KMS-11 (cell line): ENCODE measurements around the gene DSE.

Experiments used
- H2AFZ ChIP-seq: fragments of 200-600 bp; sonication (generic); 2 replicates; pipeline ENCODE4 v1.6.1; 2016; ENCODE audit warnings: antibody characterized with exemption, mixed run types, low read depth
- H3K27ac ChIP-seq: fragments of 200-600 bp; sonication (generic); 2 replicates; pipeline ENCODE4 v1.6.1; 2016; ENCODE audit warnings: mild to moderate bottlenecking, mixed run types
- H3K27me3 ChIP-seq: fragments of 200-600 bp; sonication (generic); 2 replicates; pipeline ENCODE4 v1.6.1; 2017; ENCODE audit warnings: mild to moderate bottlenecking, low read depth, mixed run types, moderate library complexity; ENCODE audit not compliant: insufficient read depth
- H3K36me3 ChIP-seq: fragments of 200-600 bp; sonication (generic); 2 replicates; pipeline ENCODE4 v1.6.1; 2017; ENCODE audit warnings: mild to moderate bottlenecking, mixed run types; ENCODE audit not compliant: insufficient read depth
- H3K4me1 ChIP-seq: fragments of 200-600 bp; sonication (generic); 2 replicates; pipeline ENCODE4 v1.6.1; 2016; ENCODE audit warnings: mild to moderate bottlenecking, low read depth, mixed run types; ENCODE audit not compliant: poor library complexity, severe bottlenecking
- H3K4me2 ChIP-seq: fragments of 200-600 bp; sonication (generic); 2 replicates; pipeline ENCODE4 v1.7.0; 2016; ENCODE audit warnings: mild to moderate bottlenecking, mixed run types
- H3K4me3 ChIP-seq: fragments of 200-600 bp; sonication (generic); IDR thresholded peaks from 2 replicates; pipeline ENCODE4 v1.6.1; 2017; ENCODE audit warnings: low read depth, low read length, mixed read lengths; ENCODE audit not compliant: insufficient read depth
- H3K79me2 ChIP-seq: fragments of 200-600 bp; sonication (generic); 2 replicates; pipeline ENCODE4 v1.6.1; 2016; ENCODE audit warnings: low read depth, mixed run types; ENCODE audit not compliant: insufficient read depth
- H3K9ac ChIP-seq: fragments of 200-600 bp; sonication (generic); 2 replicates; pipeline ENCODE4 v1.6.1; 2016; ENCODE audit warnings: mild to moderate bottlenecking, mixed run types
- H4K20me1 ChIP-seq: fragments of 200-600 bp; sonication (generic); 2 replicates; pipeline ENCODE4 v1.6.1; 2016; ENCODE audit warnings: mild to moderate bottlenecking, mixed run types; ENCODE audit not compliant: insufficient read depth
- TF ChIP-seq, protein P1 (sequence below): fragments of 200-600 bp; sonication (generic); conservative IDR thresholded peaks from 2 replicates; pipeline ENCODE4 v1.6.1; 2017; ENCODE audit warnings: low read depth, mild to moderate bottlenecking, antibody characterized with exemption, low read length, moderate library complexity, mixed read lengths

DSE gene

GRCh38 chr6:116349216-116349615, 21.5 kb upstream of the DSE start:
- Histone ChIP-seq H3K27me3 (no peaks in the 10 kb centered on the region), H2AFZ (no peak overlapping the region), H3K4me2 (no peak overlapping the region)

DNA sequence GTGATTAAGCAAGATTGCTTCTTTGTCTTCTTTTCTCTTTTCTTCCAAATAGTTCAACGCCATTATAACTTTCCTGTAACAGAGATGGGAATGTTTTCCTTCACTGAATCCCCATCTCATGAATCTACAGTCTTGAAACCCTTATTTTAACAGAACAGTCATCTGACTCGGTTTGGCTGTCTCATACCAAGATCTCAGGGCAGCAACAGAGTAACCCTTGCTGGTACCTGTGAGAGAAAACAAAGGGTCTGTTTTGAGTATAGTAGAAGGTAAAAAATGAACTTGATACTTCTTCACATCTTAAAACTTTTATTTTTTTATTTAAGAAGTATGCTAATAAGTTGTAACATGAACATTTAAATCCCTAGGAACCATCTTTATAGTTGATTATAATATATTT, 19.6 kb upstream of the DSE start:
- Histone ChIP-seq H3K27me3 (no peaks in the 10 kb centered on the region), H3K4me2 (no peak overlapping the region), H3K27ac (no peak overlapping the region), H4K20me1 (no peaks in the 10 kb centered on the region), H3K4me1 (no peaks in the 10 kb centered on the region), H3K9ac (no peak overlapping the region), H3K79me2 (no peaks in the 10 kb centered on the region), H3K4me3 (no peak overlapping the region), H2AFZ (no peak overlapping the region), H3K36me3 (no peaks in the 10 kb centered on the region)
- TF ChIP-seq, protein P1, sequence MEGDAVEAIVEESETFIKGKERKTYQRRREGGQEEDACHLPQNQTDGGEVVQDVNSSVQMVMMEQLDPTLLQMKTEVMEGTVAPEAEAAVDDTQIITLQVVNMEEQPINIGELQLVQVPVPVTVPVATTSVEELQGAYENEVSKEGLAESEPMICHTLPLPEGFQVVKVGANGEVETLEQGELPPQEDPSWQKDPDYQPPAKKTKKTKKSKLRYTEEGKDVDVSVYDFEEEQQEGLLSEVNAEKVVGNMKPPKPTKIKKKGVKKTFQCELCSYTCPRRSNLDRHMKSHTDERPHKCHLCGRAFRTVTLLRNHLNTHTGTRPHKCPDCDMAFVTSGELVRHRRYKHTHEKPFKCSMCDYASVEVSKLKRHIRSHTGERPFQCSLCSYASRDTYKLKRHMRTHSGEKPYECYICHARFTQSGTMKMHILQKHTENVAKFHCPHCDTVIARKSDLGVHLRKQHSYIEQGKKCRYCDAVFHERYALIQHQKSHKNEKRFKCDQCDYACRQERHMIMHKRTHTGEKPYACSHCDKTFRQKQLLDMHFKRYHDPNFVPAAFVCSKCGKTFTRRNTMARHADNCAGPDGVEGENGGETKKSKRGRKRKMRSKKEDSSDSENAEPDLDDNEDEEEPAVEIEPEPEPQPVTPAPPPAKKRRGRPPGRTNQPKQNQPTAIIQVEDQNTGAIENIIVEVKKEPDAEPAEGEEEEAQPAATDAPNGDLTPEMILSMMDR, result no peak

More at GRCh38 chr6:116349216-116349615, 21.5 kb upstream of the DSE start:
- no peaks in the 10 kb centered on the region for H4K20me1 ChIP-seq
- H3K4me1 ChIP-seq, result no peaks in the 10 kb centered on the region
- H3K27ac ChIP-seq, result no peak overlapping the region
- no peak overlapping the region for H3K4me3 ChIP-seq
- TF ChIP-seq, protein P1, result no peak
- no peak overlapping the region for H3K9ac ChIP-seq
- no peaks in the 10 kb centered on the region for H3K79me2 ChIP-seq
- H3K36me3 ChIP-seq, result no peaks in the 10 kb centered on the region

DNA sequence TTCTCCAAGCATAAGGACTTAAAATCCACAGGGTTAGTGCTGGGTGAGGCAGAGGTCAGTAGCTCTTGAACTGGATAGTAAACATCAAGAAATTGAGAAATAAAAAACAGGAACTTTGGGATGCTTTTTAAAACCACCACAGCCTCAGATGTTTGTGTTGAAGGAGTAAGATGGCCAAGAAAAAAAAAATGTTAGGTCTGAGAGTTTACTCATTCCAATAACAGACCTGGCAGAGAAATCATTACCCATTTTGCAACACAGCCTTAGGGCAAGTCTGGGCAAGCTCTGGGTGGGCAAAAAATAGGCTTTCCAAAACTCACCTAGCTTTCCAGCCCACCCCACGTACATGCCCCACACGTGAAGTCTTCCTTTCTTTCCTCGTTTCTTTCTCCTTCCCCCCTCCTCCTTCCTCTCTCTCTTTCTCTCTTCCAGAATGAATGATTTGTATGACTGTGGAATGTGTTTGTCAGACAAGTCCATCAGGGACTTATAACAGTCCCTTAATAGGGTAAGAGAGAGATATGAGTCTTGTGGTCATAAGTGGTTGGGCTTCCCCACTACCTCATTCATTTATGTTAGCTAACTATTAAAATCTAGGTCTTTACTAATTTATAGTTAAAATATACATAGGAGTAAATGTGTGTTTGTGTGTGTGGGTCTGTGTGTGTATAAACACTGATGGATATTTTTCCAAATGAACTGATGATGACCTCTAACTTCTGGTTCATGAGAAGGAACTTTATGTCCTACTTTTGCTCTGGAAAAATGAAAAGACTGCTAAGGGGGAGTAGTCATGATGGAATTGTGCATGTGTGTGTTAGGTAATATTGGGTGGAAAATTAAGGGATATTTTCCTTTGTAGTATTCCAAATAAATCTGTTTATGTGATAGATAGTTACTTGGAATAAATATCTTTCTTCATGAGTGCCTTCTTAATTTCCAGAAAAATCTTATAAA, 18.0 kb upstream of the DSE start:
- Histone ChIP-seq H4K20me1 (no peaks in the 10 kb centered on the region), H3K4me3 (no peak overlapping the region), H3K9ac (no peak overlapping the region), H3K27me3 (no peaks in the 10 kb centered on the region), H3K27ac (no peak overlapping the region), H2AFZ (no peak overlapping the region), H3K36me3 (no peaks in the 10 kb centered on the region), H3K4me2 (no peak overlapping the region), H3K79me2 (no peaks in the 10 kb centered on the region), H3K4me1 (no peaks in the 10 kb centered on the region)
- TF ChIP-seq, protein P1, result no peak

GRCh38 chr6:116354236-116354635, 16.5 kb upstream of the DSE start:
- TF ChIP-seq, protein P1, result no peak
- H3K9ac ChIP-seq, result no peak overlapping the region
- H3K4me1 ChIP-seq, result no peaks in the 10 kb centered on the region
- H3K27ac ChIP-seq, result no peak overlapping the region
- no peaks in the 10 kb centered on the region for H4K20me1 ChIP-seq
- H3K4me2 ChIP-seq, result no peak overlapping the region
- no peak overlapping the region for H2AFZ ChIP-seq
- H3K36me3 ChIP-seq, result no peaks in the 10 kb centered on the region
- H3K27me3 ChIP-seq, result no peaks in the 10 kb centered on the region
- no peak overlapping the region for H3K4me3 ChIP-seq
- no peaks in the 10 kb centered on the region for H3K79me2 ChIP-seq
